HL-60 (cell line): ENCODE measurements around the gene ZFYVE9.
"Not testable (repeated sequence)": the region's sequence is repeated elsewhere in the genome, so short reads cannot be mapped to it uniquely, and the experiment has no call there.

Source experiments
- DNase-seq, 2 experiments: peaks; one replicate each; pipeline ENCODE4 v3.0.0-alpha.2; 2010 to 2020; ENCODE audit warnings: low read depth in 1 of 2, low spot score in 1 of 2
- H3K27ac ChIP-seq: fragments of 250-450 bp; sonication (Bioruptor Pico); replicated peaks from 2 replicates; pipeline ENCODE4 v1.5.1; 2020; ENCODE audit warnings: mild to moderate bottlenecking, moderate library complexity
- H3K27me3 ChIP-seq: fragments of 250-450 bp; sonication (Bioruptor Pico); 2 replicates; pipeline ENCODE4 v1.5.1; 2021; ENCODE audit warnings: mild to moderate bottlenecking, moderate library complexity; ENCODE audit not compliant: insufficient read depth, poor library complexity, severe bottlenecking
- H3K4me3 ChIP-seq: replicated peaks from 2 replicates; pipeline ENCODE4 v1.5.1; 2011; ENCODE audit warnings: mild to moderate bottlenecking, control low read depth, low read length; ENCODE audit not compliant: insufficient read depth
- CTCF ChIP-seq: IDR thresholded peaks from one replicate; pipeline ENCODE4 v1.5.1; 2011; ENCODE audit warnings: low read length, control low read depth, inconsistent platforms; ENCODE audit not compliant: insufficient read depth
- GABPA ChIP-seq: IDR thresholded peaks from 2 replicates; pipeline ENCODE4 v1.6.1; 2012; ENCODE audit warnings: low read depth
- POLR2AphosphoS5 ChIP-seq: IDR thresholded peaks from 2 replicates; pipeline ENCODE4 v1.6.1; 2012; ENCODE audit warnings: low read depth
- REST ChIP-seq: IDR thresholded peaks from 2 replicates; pipeline ENCODE4 v1.6.1; 2012; ENCODE audit warnings: low read depth; ENCODE audit not compliant: insufficient replicate concordance
- SPI1 ChIP-seq: IDR thresholded peaks from 2 replicates; pipeline ENCODE4 v1.6.1; 2012; ENCODE audit warnings: low read depth, mild to moderate bottlenecking, borderline replicate concordance

ZFYVE9 gene

GRCh38 chr1:52180176-52180575 is 38.3 kb downstream of the ZFYVE9 start:
- no peak overlapping the region for H3K4me3 ChIP-seq
- no peaks in the 10 kb centered on the region for H3K27me3 ChIP-seq
- DNase-seq: no peak
- H3K27ac ChIP-seq: no peak overlapping the region
- TF ChIP-seq GABPA (no peak), REST (no peak), POLR2AphosphoS5 (no peak), SPI1 (no peak), CTCF (no peak)

- H3K4me3 ChIP-seq, H3K27me3 ChIP-seq, DNase-seq, H3K27ac ChIP-seq: not testable (repeated sequence)
Observed at GRCh38 chr1:52181759-52182158, 39.9 kb downstream of the ZFYVE9 start.

- not testable (repeated sequence) for H3K27me3 ChIP-seq, H3K27ac ChIP-seq, H3K4me3 ChIP-seq, DNase-seq
Observed at GRCh38 chr1:52182328-52182727, 40.4 kb downstream of the ZFYVE9 start.

- TF ChIP-seq GABPA: no peak
- no peak for TF ChIP-seq CTCF
- no peak for TF ChIP-seq REST
- no peak for TF ChIP-seq SPI1
- TF ChIP-seq POLR2AphosphoS5: no peak
- Histone ChIP-seq H3K27me3 (no peaks in the 10 kb centered on the region), H3K4me3 (no peak overlapping the region), H3K27ac (no peak overlapping the region)
- no peak for DNase-seq
Observed at GRCh38 chr1:52182874-52183400, 41.0 kb downstream of the ZFYVE9 start.

GRCh38 chr1:52186449-52186848 is 44.6 kb downstream of the ZFYVE9 start:
- H3K27ac ChIP-seq: no peak overlapping the region
- H3K27me3 ChIP-seq: no peaks in the 10 kb centered on the region
- no peak overlapping the region for H3K4me3 ChIP-seq
- DNase-seq: no peak
- TF ChIP-seq CTCF: no peak
- no peak for TF ChIP-seq REST
- TF ChIP-seq SPI1: no peak
- TF ChIP-seq GABPA: no peak
- TF ChIP-seq POLR2AphosphoS5: no peak
